Activated CD4-positive, alpha-beta T cell treated with anti-CD3 and anti-CD28 coated beads for 1 hour (primary cell): ENCODE measurements around the gene RASGRF1.

Experiments used
- DNase-seq: peaks from one replicate; pipeline ENCODE4 v3.0.0-alpha.2; 2020

Gene RASGRF1

GRCh38 chr15:78982736-78983135 lies 107.8 kb downstream of the RASGRF1 start:
- no peak for DNase-seq

GRCh38 chr15:78981532-78982313 lies 108.9 kb downstream of the RASGRF1 start:
- no peak for DNase-seq

DNA sequence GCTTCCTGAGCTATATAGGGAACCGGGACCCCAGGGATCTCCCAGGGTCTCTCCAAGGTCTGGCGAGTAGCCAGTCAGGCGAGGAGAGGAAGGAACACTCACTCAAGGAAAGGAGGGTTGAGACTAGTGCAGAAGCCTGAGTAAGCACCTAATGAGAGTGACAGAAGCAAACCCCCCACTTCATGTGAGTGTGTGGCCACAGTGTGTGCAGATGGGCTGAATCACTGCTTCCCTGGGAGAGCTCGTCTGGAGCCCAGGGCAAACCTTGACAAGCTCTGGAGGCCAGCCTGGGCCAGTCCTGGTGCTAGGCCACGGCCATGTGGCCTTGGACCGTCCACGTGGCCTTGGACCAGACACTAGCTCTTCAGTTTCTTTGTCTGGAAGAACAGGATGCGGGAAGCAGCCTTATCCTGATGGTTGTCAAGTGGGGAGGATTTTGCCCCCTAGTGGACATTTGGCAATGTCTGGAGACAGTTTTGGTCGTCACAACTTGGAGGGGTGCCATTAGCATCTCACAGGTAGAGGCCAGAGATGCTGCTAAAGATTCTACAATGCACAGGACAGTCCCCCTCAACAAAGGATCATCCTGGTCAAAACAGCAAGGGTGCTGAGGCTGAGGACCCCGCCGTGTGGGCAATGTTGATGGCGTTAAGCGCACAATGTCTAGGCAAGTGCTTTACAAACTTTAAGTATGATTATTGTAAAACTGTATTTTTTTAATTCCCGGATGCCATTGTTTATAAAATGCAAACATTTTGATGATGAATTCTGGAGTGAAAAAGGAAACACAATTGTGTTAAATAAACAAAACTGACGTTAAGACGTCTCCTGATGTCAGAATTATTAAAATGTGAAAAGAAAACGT lies 110.9 kb downstream of the RASGRF1 start:
- DNase-seq: no peak

- DNase-seq: no peak
These were observed 111.9 kb downstream of the RASGRF1 start for GRCh38 chr15:78978601-78979179.

GRCh38 chr15:78977591-78978347 lies 112.8 kb downstream of the RASGRF1 start:
- DNase-seq: no peak

DNA sequence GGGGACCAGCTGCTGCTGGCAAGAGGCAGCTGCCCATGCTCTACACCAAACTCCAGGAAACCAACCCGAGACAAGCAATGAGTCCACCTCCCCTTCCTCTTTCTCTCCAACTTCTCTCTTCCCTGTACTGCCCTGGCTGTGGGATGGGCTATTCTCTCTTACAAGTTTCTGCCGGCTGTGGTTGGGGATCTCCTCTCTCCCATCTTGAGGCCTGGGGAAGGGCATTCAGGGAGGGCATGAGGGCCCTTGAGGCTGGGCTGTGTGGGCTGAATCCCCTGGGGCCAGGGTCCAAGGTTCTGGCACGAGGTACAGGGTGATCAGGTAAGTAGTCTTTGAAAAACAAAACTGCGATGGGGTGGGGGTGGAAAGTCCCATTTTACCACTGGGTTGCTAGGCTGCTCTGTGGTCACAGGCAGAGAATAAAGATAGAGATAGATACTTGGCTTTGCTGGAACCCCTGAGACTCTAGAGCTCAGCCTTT lies 113.4 kb downstream of the RASGRF1 start:
- DNase-seq: no peak

- no peak for DNase-seq
These were observed 113.9 kb downstream of the RASGRF1 start for GRCh38 chr15:78976691-78977090.

DNA sequence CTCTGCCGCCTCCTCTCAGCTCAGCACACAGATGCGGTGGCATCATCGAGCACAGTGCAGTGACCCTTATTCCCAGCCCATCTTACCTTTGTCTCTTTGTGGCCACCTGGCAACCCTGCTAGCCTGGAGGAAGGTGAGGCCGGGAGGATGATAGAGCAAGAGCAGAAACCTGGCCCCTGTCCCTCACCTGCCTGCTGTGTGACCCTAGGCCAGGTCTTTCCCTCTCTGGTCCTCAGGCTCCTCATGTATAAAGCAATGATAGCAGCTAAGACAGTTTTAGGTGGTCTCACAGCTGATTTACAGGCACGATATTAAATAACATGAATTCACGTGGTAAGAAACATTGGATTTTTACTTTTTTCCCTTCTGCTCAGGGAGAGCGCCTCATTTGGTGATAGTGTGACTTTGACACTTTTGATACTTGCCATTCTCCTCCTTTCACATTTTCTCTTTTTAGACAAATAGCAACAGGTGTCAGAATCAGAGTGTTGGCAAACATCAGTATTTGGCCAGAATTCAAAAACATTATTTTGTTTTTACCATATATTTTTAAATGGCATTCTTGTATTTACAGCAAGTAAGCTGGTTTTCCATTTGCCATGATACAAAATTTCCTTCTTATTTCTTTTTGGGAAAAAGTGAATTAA lies 116.2 kb downstream of the RASGRF1 start:
- DNase-seq: no peak

- DNase-seq: no peak
These were observed 120.8 kb downstream of the RASGRF1 start for GRCh38 chr15:78969687-78970349.

- DNase-seq: no peak
These were observed 121.9 kb downstream of the RASGRF1 start for GRCh38 chr15:78968539-78969271.

DNA sequence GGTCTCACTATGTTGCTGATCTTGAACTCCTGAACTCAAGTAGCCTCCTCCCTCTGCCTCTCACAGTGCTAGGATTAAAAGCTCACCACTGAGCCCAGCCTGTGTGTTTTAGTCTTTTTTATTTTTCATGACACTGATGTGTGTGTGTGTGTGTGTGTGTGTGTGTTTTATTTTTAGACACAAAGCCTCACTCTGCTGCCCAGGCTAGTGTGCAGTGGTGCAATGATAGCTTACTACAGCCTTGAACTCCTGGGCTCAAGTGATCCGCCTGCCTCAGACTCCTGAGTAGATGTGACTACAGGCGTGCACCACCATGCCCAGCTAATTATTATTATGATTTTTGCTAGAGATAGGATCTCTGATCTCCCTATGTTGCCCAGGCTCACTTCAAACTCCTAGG lies 122.5 kb downstream of the RASGRF1 start:
- DNase-seq: no peak

- no peak for DNase-seq
These were observed 130.3 kb downstream of the RASGRF1 start for GRCh38 chr15:78960308-78960707.

DNA sequence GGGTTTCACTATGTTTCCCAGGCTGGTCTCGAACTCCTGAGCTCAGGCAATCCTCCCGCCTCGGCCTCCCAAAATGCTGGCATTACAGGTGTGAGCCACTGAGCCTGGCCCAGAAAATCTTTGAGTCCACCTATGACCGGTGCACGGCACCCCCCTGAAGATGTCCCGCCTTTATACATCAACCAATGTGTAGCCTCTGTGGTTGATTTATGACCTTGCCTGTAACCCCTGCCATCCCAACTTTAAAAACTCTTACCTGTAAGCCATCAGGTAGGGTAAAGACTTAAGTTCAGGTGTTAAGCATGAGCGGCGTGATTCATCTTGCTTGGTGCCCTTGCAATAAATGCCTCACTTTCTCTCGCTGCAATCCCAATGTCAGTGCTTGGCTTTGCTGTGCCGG lies 131.2 kb downstream of the RASGRF1 start:
- no peak for DNase-seq

GRCh38 chr15:78957416-78958093 lies 133.0 kb downstream of the RASGRF1 start:
- DNase-seq: no peak

GRCh38 chr15:78956937-78957336 lies 133.6 kb downstream of the RASGRF1 start:
- no peak for DNase-seq

- DNase-seq: no peak
These were observed 135.2 kb downstream of the RASGRF1 start for GRCh38 chr15:78955355-78955754.

DNA sequence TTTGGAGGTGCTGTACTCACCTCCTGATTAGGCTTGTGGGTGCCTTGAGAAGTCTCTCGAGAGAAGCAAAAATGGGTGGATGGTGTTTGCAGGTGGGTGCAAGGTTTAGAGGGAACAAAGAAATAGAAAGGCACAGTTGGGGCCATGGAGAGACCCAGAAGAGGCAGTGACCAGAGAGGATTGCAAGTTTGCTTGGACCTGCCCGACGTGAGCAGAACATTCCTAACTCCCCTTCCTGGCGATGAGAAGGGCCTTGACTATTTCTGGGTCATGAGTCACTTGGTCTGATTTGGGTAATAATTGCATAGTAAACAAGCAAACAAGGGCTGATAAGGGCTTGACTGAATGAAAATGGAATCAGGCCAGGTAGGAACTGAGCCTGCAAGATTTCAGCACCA lies 138.7 kb downstream of the RASGRF1 start:
- no peak for DNase-seq

- DNase-seq: no peak
These were observed 139.4 kb downstream of the RASGRF1 start for GRCh38 chr15:78950902-78951840.

GRCh38 chr15:78950343-78950742 lies 140.2 kb downstream of the RASGRF1 start:
- no peak for DNase-seq
